ENCODE measurements around the gene NAPA.
"Not testable (repeated sequence)": the region's sequence is repeated elsewhere in the genome, so short reads cannot be mapped to it uniquely, and the experiment has no call there.

NAPA gene

GRCh38 chr19:47499371-47499770, 15.5 kb downstream of the NAPA start:
- no peak for DNase-seq

GRCh38 chr19:47498561-47498960, 16.3 kb downstream of the NAPA start:
- DNase-seq: no peak

- no peak for DNase-seq
Measured at GRCh38 chr19:47497821-47498520, 16.9 kb downstream of the NAPA start.

GRCh38 chr19:47497050-47497766, 17.7 kb downstream of the NAPA start:
- DNase-seq: no peak

GRCh38 chr19:47495478-47496372, 19.1 kb downstream of the NAPA start:
- DNase-seq: no peak

- DNase-seq: no peak
Measured at GRCh38 chr19:47494729-47495128, 20.1 kb downstream of the NAPA start.

- DNase-seq: no peak
Measured at GRCh38 chr19:47494211-47494547, 20.7 kb downstream of the NAPA start.

- DNase-seq: no peak
Measured at GRCh38 chr19:47493378-47494210, 21.3 kb downstream of the NAPA start.

- no peak for DNase-seq
Measured at GRCh38 chr19:47492571-47493377, 22.1 kb downstream of the NAPA start.

GRCh38 chr19:47492137-47492533, 22.7 kb downstream of the NAPA start:
- DNase-seq: no peak

- DNase-seq: no peak
Measured at GRCh38 chr19:47491358-47492136, 23.3 kb downstream of the NAPA start.

GRCh38 chr19:47490847-47491246, 24.0 kb downstream of the NAPA start:
- DNase-seq: no peak

GRCh38 chr19:47490031-47490430, 24.8 kb downstream of the NAPA start:
- DNase-seq: no peak

GRCh38 chr19:47489072-47489914, 25.6 kb downstream of the NAPA start:
- no peak for DNase-seq

- DNase-seq: no peak
Measured at GRCh38 chr19:47487551-47488515, 27.0 kb downstream of the NAPA start.

GRCh38 chr19:47486900-47487299, 28.0 kb downstream of the NAPA start:
- no peak for DNase-seq

GRCh38 chr19:47486220-47486619, 28.6 kb downstream of the NAPA start:
- DNase-seq: not testable (repeated sequence)

GRCh38 chr19:47485210-47485609, 29.7 kb downstream of the NAPA start:
- DNase-seq: no peak
